ENCODE results near the gene ARHGAP10.

DNA sequence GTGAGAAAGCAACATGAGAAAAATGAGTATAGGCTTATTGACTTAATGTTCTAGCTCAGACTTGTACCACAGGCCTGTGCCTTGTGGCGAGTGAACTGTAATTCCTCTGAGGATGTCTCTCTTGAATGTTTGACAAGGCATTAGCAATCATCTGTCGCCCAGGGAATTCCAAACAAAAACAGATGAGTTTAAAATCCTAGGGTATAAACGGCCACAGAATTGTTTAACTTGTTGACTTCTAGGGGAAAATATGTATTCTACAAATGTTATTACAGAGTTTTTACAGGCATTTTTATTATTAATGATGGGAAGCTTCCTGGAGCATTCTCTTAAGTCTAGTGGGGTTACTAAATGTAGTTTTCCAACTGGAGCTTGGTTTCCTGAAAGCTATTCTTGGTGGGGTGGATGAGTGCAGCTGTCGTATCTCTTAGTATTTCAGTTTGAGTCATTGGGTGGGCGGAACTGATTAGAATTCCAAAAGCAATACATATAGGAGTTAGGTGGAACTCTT, 40.6 kb downstream of the ARHGAP10 start:
- TF ChIP-seq, protein P1, sequence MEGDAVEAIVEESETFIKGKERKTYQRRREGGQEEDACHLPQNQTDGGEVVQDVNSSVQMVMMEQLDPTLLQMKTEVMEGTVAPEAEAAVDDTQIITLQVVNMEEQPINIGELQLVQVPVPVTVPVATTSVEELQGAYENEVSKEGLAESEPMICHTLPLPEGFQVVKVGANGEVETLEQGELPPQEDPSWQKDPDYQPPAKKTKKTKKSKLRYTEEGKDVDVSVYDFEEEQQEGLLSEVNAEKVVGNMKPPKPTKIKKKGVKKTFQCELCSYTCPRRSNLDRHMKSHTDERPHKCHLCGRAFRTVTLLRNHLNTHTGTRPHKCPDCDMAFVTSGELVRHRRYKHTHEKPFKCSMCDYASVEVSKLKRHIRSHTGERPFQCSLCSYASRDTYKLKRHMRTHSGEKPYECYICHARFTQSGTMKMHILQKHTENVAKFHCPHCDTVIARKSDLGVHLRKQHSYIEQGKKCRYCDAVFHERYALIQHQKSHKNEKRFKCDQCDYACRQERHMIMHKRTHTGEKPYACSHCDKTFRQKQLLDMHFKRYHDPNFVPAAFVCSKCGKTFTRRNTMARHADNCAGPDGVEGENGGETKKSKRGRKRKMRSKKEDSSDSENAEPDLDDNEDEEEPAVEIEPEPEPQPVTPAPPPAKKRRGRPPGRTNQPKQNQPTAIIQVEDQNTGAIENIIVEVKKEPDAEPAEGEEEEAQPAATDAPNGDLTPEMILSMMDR (IDR thresholded peaks at IDR 0.05; ENCODE audit: insufficient read depth, low read depth, low read length): no peak
- no peak for TF ChIP-seq EZH2 (IDR thresholded peaks at IDR 0.05; ENCODE audit: insufficient read depth, low read length)

Measured in astrocyte (in vitro differentiated cells and primary cell).